ENCODE results near the gene IQCH.

- TF ChIP-seq CTCF (conservative IDR thresholded peaks at IDR 0.05 in 1 of 2, IDR thresholded peaks at IDR 0.05 in 1 of 2; ENCODE audit: extremely low read depth in 1 of 2, insufficient read depth in 1 of 2, low read depth in 1 of 2, low read length in 2 of 2) (peak; percentile 89 to 93), EZH2 (IDR thresholded peaks at IDR 0.05; ENCODE audit: borderline replicate concordance, low read length) (no peak)
These were observed 202.3 kb downstream of the IQCH start for GRCh38 chr15:67456677-67457529.

All from mammary epithelial cell (primary cell).